ENCODE results near the gene MMP12. TPM values are rescaled to one million over a fixed set of nuclear protein-coding genes. Genes with fewer than 3 reads are reported as not detected.

MMP12 gene
- total RNA-seq, 2 experiments from 2014 or later: not detected

- Mint-ChIP-seq H3K4me3 (no peak overlapping the region), H3K9me3 (peaks cover 1% of the 10 kb centered on the region), H3K4me1 (ENCODE audit: low read depth) (no peaks in the 10 kb centered on the region), H3K36me3 (ENCODE audit: low read depth) (no peaks in the 10 kb centered on the region), H3K27me3 (peaks cover 6% of the 10 kb centered on the region), H3K27ac (no peak overlapping the region)
- ATAC-seq: no peak
- no peak for DNase-seq
- ChIA-PET POLR2A (no interaction called here), CTCF (no interaction called here)
- no peak for TF ChIP-seq CTCF (IDR thresholded peaks at IDR 0.05)
- intact Hi-C loops (cut with micrococcal nuclease): no loop called here
These were observed 17.0 kb upstream of the MMP12 start for GRCh38 chr11:102891736-102892135.

DNA sequence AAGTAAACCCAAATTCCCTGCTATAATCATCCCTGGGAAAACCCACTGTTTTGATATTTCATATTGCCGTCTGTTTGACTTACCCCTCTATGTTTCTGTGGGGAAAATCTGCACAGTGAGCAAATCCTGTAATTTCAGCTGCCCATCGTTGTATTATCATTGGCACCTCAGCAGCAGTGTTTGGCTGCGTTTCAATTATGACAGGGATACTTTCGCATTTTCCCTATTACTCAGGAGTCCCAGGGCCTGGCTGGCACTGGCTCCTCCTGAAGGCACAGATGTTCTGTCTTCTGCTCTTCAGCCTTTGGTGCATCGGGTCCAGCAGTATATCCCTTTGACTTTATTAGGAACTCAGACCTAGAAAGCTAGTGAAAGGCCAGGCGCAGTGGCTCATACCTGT is 12.2 kb upstream of the MMP12 start:
- TF ChIP-seq CTCF (IDR thresholded peaks at IDR 0.05): no peak
- H3K36me3 Mint-ChIP-seq (ENCODE audit: low read depth): no peaks in the 10 kb centered on the region
- no peak for ATAC-seq
- ChIA-PET POLR2A (no interaction called here), CTCF (no interaction called here)
- no peak overlapping the region for H3K4me3 Mint-ChIP-seq
- intact Hi-C loops (cut with micrococcal nuclease): no loop called here
- H3K27ac Mint-ChIP-seq: no peak overlapping the region
- peaks cover 2% of the 10 kb centered on the region for H3K4me1 Mint-ChIP-seq (ENCODE audit: low read depth)
- peaks cover 6% of the 10 kb centered on the region for H3K27me3 Mint-ChIP-seq
- no peaks in the 10 kb centered on the region for H3K9me3 Mint-ChIP-seq
- no peak for DNase-seq

DNA sequence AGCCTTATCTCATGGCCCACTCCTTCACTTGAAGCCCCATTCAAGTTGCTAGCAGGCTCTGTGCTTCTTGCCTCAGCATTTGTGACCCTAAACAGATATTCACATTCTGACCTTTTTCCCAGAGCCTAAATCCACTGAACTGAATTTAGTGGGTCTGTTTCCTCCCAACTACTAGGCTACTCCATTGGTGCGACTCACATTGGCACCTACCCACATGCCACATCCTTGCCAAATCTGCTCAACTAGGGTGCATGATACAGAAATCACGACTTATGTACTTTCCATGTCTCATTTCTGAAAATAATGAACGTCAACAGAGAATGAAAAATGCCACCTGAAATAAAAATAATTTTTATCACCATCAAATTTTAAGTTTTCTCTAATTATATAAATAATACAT is 8.4 kb upstream of the MMP12 start:
- intact Hi-C loops (cut with micrococcal nuclease): no loop called here
- ChIA-PET CTCF (no interaction called here), POLR2A (no interaction called here)
- peaks cover 3% of the 10 kb centered on the region for H3K27me3 Mint-ChIP-seq
- H3K27ac Mint-ChIP-seq: no peak overlapping the region
- no peak for TF ChIP-seq CTCF (IDR thresholded peaks at IDR 0.05)
- no peaks in the 10 kb centered on the region for H3K36me3 Mint-ChIP-seq (ENCODE audit: low read depth)
- no peaks in the 10 kb centered on the region for H3K9me3 Mint-ChIP-seq
- DNase-seq: no peak
- no peak overlapping the region for H3K4me3 Mint-ChIP-seq
- peaks cover 2% of the 10 kb centered on the region for H3K4me1 Mint-ChIP-seq (ENCODE audit: low read depth)
- no peak for ATAC-seq

DNA sequence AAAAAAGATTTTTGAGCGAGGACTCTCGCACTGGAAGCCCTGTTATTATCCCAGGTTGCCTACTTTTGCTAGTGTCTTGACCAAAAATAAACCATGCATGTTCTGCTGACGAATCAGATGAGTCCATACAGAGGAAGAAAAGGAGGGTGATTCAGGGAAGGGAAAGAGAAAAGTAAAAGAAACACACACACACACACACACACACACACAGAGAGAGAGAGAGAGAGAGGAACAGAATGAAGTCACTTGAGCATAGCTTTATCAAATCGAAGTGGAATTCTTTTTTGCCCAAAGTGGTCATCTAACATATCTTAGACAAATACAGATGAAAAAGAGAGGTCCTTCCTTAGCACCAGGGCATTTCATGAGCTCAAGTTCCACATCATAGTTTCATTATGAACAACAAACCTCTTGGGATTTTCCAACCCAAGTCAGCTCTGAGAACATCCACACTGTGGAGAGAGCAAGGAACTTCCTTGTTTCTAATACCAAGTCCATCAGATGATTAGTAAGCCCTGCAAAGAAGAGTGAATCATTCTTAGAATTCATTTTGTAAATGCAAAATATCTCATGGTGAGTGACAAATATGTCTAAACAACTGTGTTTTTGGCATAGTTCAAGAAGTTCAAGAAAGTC is 7.7 kb upstream of the MMP12 start:
- ATAC-seq (no peak), DNase-seq (no peak)
- intact Hi-C loops (cut with micrococcal nuclease): no loop called here
- TF ChIP-seq CTCF (IDR thresholded peaks at IDR 0.05): no peak
- no peak overlapping the region for H3K27ac Mint-ChIP-seq
- ChIA-PET POLR2A (no interaction called here), CTCF (no interaction called here)
- H3K27me3 Mint-ChIP-seq: peaks cover 3% of the 10 kb centered on the region
- no peaks in the 10 kb centered on the region for H3K36me3 Mint-ChIP-seq (ENCODE audit: low read depth)
- H3K4me3 Mint-ChIP-seq: no peak overlapping the region
- peaks cover 2% of the 10 kb centered on the region for H3K4me1 Mint-ChIP-seq (ENCODE audit: low read depth)
- no peaks in the 10 kb centered on the region for H3K9me3 Mint-ChIP-seq

GRCh38 chr11:102879801-102880200 is 5.0 kb upstream of the MMP12 start:
- Mint-ChIP-seq H3K27me3 (peaks cover 3% of the 10 kb centered on the region), H3K4me1 (ENCODE audit: low read depth) (peaks cover 2% of the 10 kb centered on the region), H3K9me3 (no peaks in the 10 kb centered on the region), H3K27ac (no peak overlapping the region), H3K4me3 (no peak overlapping the region), H3K36me3 (ENCODE audit: low read depth) (no peaks in the 10 kb centered on the region)
- intact Hi-C loops (cut with micrococcal nuclease): no loop called here
- no peak for ATAC-seq
- CTCF ChIA-PET: no interaction called here
- POLR2A ChIA-PET: no interaction called here
- DNase-seq: no peak
- no peak for TF ChIP-seq CTCF (IDR thresholded peaks at IDR 0.05)
